NK-92 treated with Interleukin-12 subunit alpha and Interleukin-12 subunit beta, amount 100 ng/mL, for 24 hours (cell line): ENCODE data around the gene MAN2C1.
"Not testable (repeated sequence)": the region's sequence is repeated elsewhere in the genome, so short reads cannot be mapped to it uniquely, and the experiment has no call there.

Experiments used
- DNase-seq: peaks from one replicate; lab custom pipeline; 2025; lab: John Stamatoyannopoulos, UW

The MAN2C1 gene

GRCh38 chr15:75361361-75361988, 6.9 kb downstream of the MAN2C1 start:
- DNase-seq, result no peak

- DNase-seq, result no peak
Observed at GRCh38 chr15:75360856-75361255, 7.6 kb downstream of the MAN2C1 start.

GRCh38 chr15:75360391-75360790, 8.0 kb downstream of the MAN2C1 start:
- DNase-seq, result no peak

DNA sequence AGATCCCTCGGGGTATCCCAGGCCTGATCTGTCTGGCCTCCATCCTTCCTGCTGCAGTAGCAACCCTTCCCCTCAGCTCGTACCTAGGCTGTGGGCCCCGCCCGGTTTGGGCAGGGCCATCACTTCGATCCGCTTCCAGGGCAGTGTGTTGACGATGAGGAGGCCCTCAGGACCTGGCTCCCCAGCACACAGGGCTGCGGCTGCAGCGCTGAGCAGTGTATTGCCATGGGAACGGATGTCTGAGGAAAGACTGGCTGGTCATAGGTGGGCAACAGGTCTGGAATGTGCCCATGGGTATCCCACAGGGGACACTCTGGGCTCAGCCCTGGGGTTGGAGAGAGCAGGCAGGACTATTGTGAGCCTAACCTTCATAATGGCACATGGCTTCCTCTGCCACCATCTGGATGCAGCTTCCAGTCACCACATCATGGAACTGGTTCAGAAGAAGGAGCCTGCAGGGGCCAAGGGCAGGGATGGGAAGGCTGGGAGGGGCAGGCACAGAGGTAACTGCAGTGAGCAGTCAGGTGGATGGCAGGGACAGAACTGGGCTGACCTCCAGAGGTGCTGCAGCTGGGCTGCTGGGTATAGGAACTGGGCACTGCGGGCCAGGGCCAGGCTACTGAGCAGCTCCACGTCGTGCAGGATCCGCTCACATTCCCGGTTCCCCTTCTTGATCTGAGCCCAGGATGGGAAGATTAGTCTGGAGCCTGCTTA, 8.7 kb downstream of the MAN2C1 start:
- DNase-seq, result no peak

GRCh38 chr15:75358771-75359536, 9.5 kb downstream of the MAN2C1 start:
- DNase-seq, result no peak

DNA sequence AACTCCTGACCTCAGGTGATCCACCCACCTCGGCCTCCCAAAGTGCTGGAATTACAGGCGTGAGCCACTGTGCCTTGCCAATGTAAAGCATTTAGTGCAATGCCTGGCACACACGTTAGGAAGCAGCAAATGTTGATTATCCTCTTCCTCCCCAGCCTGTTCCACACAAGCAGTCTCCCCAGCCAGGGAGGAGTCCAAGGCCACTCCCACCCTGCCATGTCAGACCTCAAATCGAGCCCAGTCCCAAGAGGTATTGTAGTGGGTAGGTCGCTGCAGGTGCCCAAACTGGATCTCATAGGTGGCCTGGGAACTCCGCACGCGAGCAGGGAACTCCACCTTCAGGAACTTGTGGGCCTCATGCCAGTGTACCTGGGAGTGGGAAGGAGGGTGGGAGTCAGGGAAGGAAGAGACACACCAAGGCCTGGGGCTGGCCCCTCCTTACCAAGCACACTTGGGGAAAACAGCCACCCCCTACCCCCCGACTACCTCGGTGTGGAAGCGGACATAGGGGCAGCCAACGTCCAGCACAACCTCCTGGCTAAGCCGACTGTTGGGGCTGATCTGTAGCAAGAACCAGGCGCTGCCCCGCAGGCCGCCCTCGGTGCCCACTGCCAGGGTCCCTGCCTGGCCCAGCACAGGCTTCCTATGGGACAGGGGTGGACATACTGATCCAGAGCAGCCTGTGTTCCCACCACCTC, 10.3 kb downstream of the MAN2C1 start:
- no peak for DNase-seq

GRCh38 chr15:75356517-75356916, 11.9 kb downstream of the MAN2C1 start:
- no peak for DNase-seq

DNA sequence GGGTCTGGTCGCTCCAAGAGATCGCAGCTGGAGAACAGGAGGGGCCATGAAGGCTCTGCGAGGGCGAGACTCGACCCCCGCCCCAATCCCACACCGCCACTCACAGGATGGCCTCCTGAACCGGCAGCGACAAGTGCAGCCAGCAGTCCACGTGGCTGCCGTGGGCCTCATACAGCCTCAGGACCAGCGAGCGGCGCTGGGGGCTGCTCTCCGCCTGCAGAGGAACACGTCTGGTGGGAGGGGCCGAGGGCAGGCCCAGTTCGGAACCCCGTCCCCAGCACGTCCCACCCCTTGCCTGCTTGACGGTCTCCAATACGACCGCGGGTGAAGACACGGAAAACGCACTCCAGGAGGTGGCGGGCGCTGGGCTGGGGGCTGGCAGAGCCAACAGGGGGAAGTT, 12.4 kb downstream of the MAN2C1 start:
- DNase-seq, result no peak

DNA sequence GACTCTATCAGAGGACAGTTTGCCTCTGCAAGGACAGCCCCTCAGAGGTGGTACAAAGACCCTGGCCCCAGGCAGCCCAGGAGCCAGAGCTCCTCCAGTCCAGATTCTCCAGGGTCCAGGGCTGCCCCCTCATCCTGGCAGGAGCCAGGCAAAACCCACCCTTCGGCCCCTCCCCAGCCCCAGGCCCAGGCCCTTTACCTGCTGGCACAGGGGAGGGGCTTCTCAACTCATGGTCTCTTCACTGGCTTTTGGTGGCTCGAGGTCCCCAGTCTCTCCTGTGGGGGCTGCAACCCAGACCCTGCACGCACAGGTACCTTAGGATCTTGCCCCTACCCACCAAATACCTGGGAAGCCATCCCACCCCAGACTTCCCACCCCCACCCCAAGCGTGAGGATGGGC, 13.0 kb downstream of the MAN2C1 start:
- DNase-seq, result no peak

- no peak for DNase-seq
Observed at GRCh38 chr15:75354454-75354853, 14.0 kb downstream of the MAN2C1 start.

DNA sequence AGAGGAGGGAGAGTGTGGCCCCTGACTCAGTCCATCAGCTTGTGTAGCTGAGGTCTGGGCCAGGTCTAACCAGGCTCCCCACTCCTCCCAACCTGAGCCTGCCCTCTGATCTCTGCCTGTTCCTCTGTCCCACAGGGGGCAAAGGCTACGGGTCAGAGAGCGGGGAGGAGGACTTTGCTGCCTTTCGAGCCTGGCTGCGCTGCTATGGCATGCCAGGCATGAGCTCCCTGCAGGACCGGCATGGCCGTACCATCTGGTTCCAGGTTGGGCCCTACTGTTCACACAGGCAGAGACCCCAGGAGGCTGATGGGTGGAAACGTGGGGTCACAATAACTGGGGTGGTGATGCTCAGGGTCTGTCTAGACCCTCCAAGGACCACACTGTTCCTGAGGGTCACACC, 14.8 kb downstream of the MAN2C1 start:
- no peak for DNase-seq

DNA sequence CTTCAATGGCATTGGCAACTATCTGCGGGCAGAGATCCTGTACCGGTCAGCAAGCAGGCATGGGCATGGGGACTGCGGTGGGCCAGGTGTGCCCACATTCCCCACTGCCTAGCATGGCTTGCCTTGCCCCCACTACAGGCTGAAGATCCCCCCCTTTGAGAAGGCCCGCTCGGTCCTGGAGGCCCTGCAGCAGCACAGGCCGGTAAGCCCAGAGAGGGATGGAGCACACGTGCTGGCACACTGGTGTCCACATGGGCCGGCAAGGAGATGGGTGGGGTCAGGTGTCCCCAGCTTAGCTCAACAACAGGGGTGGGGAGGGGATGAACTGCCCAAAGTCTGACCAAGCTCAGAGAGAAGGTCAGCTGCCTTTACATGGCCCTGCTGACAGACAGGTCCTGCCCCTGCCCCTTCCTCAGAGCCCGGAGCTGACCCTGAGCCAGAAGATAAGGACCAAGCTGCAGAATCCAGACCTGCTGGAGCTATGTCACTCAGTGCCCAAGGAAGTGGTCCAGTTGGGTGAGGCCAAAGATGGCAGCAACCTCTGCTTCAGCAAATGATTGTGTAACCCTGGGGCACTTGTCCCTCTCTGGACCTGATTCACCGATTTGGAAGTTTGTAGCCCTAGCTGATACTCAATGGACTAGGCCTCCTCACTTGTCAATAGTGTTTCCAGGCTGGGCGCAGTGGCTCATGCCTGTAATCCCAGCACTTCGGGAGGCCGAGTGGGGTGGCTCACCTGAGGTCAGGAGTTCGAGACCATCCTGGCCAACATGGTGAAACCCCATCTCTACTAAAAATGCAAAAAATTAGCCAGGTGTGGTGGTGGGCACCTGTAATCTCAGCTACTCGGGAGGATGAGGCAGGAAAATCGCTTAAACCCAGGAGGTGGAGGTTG, 16.0 kb downstream of the MAN2C1 start:
- DNase-seq, result no peak

DNA sequence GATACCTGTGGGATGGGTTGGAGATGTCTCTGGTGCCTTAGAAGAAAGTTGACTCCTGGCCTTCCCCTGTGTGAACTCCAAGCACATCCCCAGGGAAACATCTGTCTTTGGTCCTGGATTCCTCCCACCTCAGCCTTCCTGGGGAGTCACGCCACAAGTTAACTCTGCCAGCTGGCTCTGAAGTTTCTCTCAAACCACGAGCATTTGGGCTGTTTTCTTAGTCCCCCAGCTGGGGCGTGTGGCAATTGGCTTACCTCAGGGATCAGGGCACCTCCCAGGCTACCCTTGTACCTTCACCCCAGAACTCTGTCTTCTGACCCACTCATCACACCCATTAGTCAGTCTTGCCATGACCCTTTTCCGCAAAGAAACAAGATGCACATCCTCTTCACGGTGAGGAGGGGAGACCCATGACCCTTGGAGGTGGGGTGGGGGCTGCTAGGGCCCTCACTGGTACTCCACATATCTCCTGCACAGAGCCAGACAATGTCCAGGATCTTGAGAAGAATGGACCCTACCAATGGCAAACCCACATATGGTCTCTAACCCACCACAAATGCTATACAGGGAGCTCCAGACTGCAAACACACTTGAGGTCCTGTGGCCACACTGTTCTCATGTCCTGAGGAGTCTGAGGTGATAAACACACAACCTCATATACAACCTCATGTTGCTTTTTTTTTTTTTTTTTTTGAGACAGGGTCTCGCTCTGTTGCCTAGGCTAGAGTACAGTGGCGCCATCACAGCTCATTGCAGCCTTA, 17.6 kb downstream of the MAN2C1 start:
- peak; percentile 39 for DNase-seq

GRCh38 chr15:75349851-75350588, 18.4 kb downstream of the MAN2C1 start:
- peak; percentile 96 for DNase-seq

DNA sequence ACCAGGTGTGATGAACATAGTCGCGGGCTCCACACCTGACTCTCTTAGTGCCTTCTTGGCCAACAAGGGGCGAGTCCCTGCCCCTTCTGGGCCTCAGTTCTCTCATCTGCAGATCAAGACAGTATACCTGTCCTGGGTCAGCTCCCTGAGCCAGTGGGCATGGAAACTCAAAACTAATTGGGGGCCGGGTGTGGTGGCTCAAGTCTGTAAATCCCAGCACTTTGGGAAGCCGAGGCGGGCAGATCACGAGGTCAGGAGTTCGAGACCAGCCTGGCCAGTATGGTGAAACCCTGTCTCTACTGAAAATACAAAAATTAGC, 19.1 kb downstream of the MAN2C1 start:
- not testable (repeated sequence) for DNase-seq

GRCh38 chr15:75348562-75349350, 19.7 kb downstream of the MAN2C1 start:
- no peak for DNase-seq

DNA sequence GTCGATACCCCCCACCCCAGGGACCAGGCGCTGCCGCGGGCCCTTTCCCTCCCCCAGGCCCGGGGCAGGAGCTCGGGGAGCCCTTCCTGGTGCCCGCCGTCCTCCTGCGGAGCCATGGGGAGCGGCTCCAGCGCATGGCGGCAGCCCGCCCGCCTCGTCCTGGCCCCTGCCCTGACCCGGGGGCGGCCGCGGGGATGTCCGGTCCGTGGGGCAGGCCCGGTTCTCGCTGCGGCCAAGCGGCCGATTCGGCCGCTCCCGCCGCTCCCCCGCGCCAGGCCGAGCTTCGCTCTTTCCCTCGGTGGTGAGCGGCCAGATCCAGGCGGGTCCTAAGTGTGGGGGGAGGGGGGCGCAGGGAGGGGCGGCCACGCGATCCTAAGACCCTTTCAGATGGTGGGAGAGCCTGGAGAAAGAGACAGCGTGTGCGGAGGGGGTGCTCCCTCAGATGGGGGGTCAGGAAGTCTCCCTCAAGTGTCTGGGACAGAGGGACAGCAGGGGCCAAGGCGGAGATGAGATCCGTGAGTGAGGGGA, 20.3 kb downstream of the MAN2C1 start:
- no peak for DNase-seq

DNA sequence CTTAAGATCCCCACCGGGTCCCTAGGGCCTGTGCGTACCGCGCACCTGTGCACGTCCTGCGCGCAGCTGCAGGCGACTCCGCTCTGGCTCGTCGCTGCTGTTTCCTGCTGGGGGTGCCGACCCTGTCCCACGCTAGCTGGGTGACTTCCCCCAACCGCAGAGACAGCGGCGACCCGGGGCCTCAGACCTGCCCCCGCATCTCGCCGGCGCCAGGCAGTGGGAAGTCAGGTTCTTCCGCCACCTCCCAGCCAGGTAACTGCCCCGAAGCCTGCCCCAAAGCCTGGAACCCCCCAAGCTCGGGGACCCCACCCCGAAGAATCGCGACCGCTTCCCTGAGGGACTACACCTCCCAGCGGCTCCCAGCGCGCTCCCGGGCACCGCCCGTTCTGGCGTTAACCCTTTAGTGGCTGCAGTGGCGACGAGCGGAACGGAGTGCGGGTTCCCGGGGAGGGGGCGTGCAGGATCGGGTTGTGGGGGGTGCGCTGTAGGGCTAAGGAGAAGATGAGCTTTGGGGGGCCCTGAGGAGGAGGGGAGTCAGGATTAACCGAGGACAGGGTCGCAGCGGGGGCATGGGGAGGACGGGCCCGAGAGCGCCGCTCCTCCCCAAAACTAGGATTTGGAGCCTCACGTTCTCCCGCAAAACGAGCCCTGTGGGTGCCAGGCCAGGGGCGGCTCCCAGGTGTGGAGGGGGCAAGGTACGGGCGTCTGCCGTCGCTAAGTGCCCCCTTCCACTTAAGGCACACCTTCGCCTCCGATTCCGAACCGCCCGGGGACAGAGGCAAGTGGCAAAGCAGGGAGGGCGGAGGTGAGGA, 21.0 kb downstream of the MAN2C1 start:
- no peak for DNase-seq
